Measurements from ENCODE around the gene ZNF662. TPM values are rescaled to one million over a fixed set of nuclear protein-coding genes. Genes with fewer than 3 reads are reported as not detected.
"Not testable (repeated sequence)": the region's sequence is repeated elsewhere in the genome, so short reads cannot be mapped to it uniquely, and the experiment has no call there.

Gene ZNF662
- total RNA-seq, 4 donors from 2014 or later = 4.3 to 18.2 (median 10.3) TPM

- TF ChIP-seq CTCF (IDR thresholded peaks at IDR 0.05) (no peak), EP300 (IDR thresholded peaks at IDR 0.05) (no peak), POLR2AphosphoS5 (IDR thresholded peaks at IDR 0.05) (no peak), POLR2A (IDR thresholded peaks at IDR 0.05) (no peak)
- peaks cover 0 to 14% (median 5%) of the 10 kb centered on the region in 3 donors for H3K4me1 ChIP-seq
- no peak overlapping the region for H3K27ac ChIP-seq
- H3K4me3 ChIP-seq = no peak overlapping the region
- WGBS, 2 donors (ENCODE audit: low coverage in 1 of 2) = 88 to 93% methylated on average over 2 of the region's 2 CpGs
- no peaks in the 10 kb centered on the region for H3K27me3 ChIP-seq
- no peak for ATAC-seq
- no peaks in the 10 kb centered on the region for H3K36me3 ChIP-seq
- H3K9me3 ChIP-seq = no peaks in the 10 kb centered on the region
Measured at GRCh38 chr3:42877881-42878280, 28.1 kb upstream of the ZNF662 start.

- WGBS, 2 donors (ENCODE audit: low coverage in 1 of 2) = 84% methylated on average over 7 of the region's 9 CpGs; no CpG with 5 or more reads in 1 of the 2 donors
- TF ChIP-seq POLR2AphosphoS5 (IDR thresholded peaks at IDR 0.05) (no peak), CTCF (IDR thresholded peaks at IDR 0.05) (no peak), POLR2A (IDR thresholded peaks at IDR 0.05) (no peak), EP300 (IDR thresholded peaks at IDR 0.05) (no peak)
- Histone ChIP-seq H3K27ac (peak overlapping the region in 2 of 4 donors; percentile 80 to 85), H3K4me1 (peaks cover 0 to 14% (median 5%) of the 10 kb centered on the region in 3 donors), H3K27me3 (no peaks in the 10 kb centered on the region), H3K4me3 (peak overlapping the region in 1 of 2 donors; percentile 66), H3K36me3 (no peaks in the 10 kb centered on the region), H3K9me3 (no peaks in the 10 kb centered on the region)
- no peak for ATAC-seq
Measured at GRCh38 chr3:42880183-42880582, 25.8 kb upstream of the ZNF662 start.

- Histone ChIP-seq H3K4me1 (peaks cover 0 to 14% (median 5%) of the 10 kb centered on the region in 3 donors), H3K27ac (peak overlapping the region; percentile 19 to 85 (median 82)), H3K9me3 (no peaks in the 10 kb centered on the region), H3K36me3 (no peaks in the 10 kb centered on the region), H3K4me3 (peak overlapping the region; percentile 46 to 66), H3K27me3 (no peaks in the 10 kb centered on the region)
- peak; percentile 97 for ATAC-seq
- no CpG with 5 or more reads among the region's 61 CpGs for WGBS, 2 donors (ENCODE audit: low coverage in 1 of 2)
- TF ChIP-seq POLR2AphosphoS5 (IDR thresholded peaks at IDR 0.05) = peak; percentile 50
- peak; percentile 80 to 97 (median 96) for TF ChIP-seq CTCF (IDR thresholded peaks at IDR 0.05)
- TF ChIP-seq POLR2A (IDR thresholded peaks at IDR 0.05) = peak; percentile 27 to 41
- TF ChIP-seq EP300 (IDR thresholded peaks at IDR 0.05) = no peak
Measured at GRCh38 chr3:42880601-42881451, 25.1 kb upstream of the ZNF662 start.

GRCh38 chr3:42883251-42883930 lies 22.6 kb upstream of the ZNF662 start:
- ATAC-seq, H3K9me3 ChIP-seq, H3K27ac ChIP-seq, H3K4me3 ChIP-seq, H3K27me3 ChIP-seq, H3K36me3 ChIP-seq: not testable (repeated sequence)
- peaks cover 0 to 14% (median 5%) of the 10 kb centered on the region in 3 donors for H3K4me1 ChIP-seq
- WGBS, 2 donors (ENCODE audit: low coverage in 1 of 2) = 71 to 72% methylated on average over 5 to 6 of the region's 6 CpGs

GRCh38 chr3:42884324-42884723 lies 21.6 kb upstream of the ZNF662 start:
- Histone ChIP-seq H3K36me3 (no peaks in the 10 kb centered on the region), H3K9me3 (no peaks in the 10 kb centered on the region), H3K4me1 (peaks cover 0 to 14% (median 5%) of the 10 kb centered on the region in 3 donors), H3K27ac (no peak overlapping the region), H3K27me3 (no peaks in the 10 kb centered on the region), H3K4me3 (no peak overlapping the region)
- 72 to 88% methylated on average over 2 of the region's 2 CpGs for WGBS, 2 donors (ENCODE audit: low coverage in 1 of 2)
- no peak for ATAC-seq
- TF ChIP-seq POLR2A (IDR thresholded peaks at IDR 0.05) (no peak), CTCF (IDR thresholded peaks at IDR 0.05) (no peak), EP300 (IDR thresholded peaks at IDR 0.05) (no peak), POLR2AphosphoS5 (IDR thresholded peaks at IDR 0.05) (no peak)

Measured in gastroesophageal sphincter (tissue), 4 donors.